ENCODE data around the gene CDRT4.
A peak's percentile ranks its signal among the peaks of the same experiment; 100 is the strongest.
"Not testable (repeated sequence)": the region's sequence is repeated elsewhere in the genome, so short reads cannot be mapped to it uniquely, and the experiment has no call there.

CDRT4 gene

GRCh38 chr17:15442311-15443180 lies 24.9 kb downstream of the CDRT4 start:
- Histone ChIP-seq H3K27ac (ENCODE audit: low read depth, low read length) (no peak overlapping the region), H3K27me3 (ENCODE audit: control insufficient read depth, insufficient read depth, low read length) (no peaks in the 10 kb centered on the region), H3K36me3 (ENCODE audit: control insufficient read depth, insufficient read depth, low read length) (peaks cover 4% of the 10 kb centered on the region), H3K4me1 (ENCODE audit: control insufficient read depth, insufficient read depth, low read length) (peaks cover 9% of the 10 kb centered on the region; the same call in 1 of the 2 replicates), H3K9me3 (ENCODE audit: control insufficient read depth, insufficient read depth, low read depth, low read length) (no peaks in the 10 kb centered on the region), H3K4me3 (ENCODE audit: low read depth, low read length) (no peak overlapping the region), H3K9ac (ENCODE audit: low read length) (no peak overlapping the region)

- Histone ChIP-seq H3K27ac (ENCODE audit: low read depth, low read length) (0 out of 2 replicates have a peak overlapping the region, but pooled peaks have one; percentile 6), H3K9ac (ENCODE audit: low read length) (no peak overlapping the region), H3K4me3 (ENCODE audit: low read depth, low read length) (no peak overlapping the region), H3K27me3 (ENCODE audit: control insufficient read depth, insufficient read depth, low read length) (no peaks in the 10 kb centered on the region), H3K36me3 (ENCODE audit: control insufficient read depth, insufficient read depth, low read length) (peaks cover 9% of the 10 kb centered on the region), H3K4me1 (ENCODE audit: control insufficient read depth, insufficient read depth, low read length) (peaks cover 9% of the 10 kb centered on the region; the same call in 1 of the 2 replicates), H3K9me3 (ENCODE audit: control insufficient read depth, insufficient read depth, low read depth, low read length) (no peaks in the 10 kb centered on the region)
Measured at GRCh38 chr17:15441315-15441714, 26.1 kb downstream of the CDRT4 start.

- Histone ChIP-seq H3K27me3 (ENCODE audit: control insufficient read depth, insufficient read depth, low read length) (no peaks in the 10 kb centered on the region), H3K9me3 (ENCODE audit: control insufficient read depth, insufficient read depth, low read depth, low read length) (no peaks in the 10 kb centered on the region), H3K4me3 (ENCODE audit: low read depth, low read length) (no peak overlapping the region), H3K27ac (ENCODE audit: low read depth, low read length) (no peak overlapping the region), H3K9ac (ENCODE audit: low read length) (no peak overlapping the region), H3K36me3 (ENCODE audit: control insufficient read depth, insufficient read depth, low read length) (peaks cover 9% of the 10 kb centered on the region), H3K4me1 (ENCODE audit: control insufficient read depth, insufficient read depth, low read length) (peaks cover 8% of the 10 kb centered on the region; the same call in 1 of the 2 replicates)
Measured at GRCh38 chr17:15440347-15440746, 27.1 kb downstream of the CDRT4 start.

GRCh38 chr17:15439205-15439985 lies 28.0 kb downstream of the CDRT4 start:
- not testable (repeated sequence) for H3K27me3 ChIP-seq (ENCODE audit: control insufficient read depth, insufficient read depth, low read length); H3K27ac ChIP-seq (ENCODE audit: low read depth, low read length); H3K9me3 ChIP-seq (ENCODE audit: control insufficient read depth, insufficient read depth, low read depth, low read length); H3K4me1 ChIP-seq (ENCODE audit: control insufficient read depth, insufficient read depth, low read length); H3K36me3 ChIP-seq (ENCODE audit: control insufficient read depth, insufficient read depth, low read length); H3K9ac ChIP-seq (ENCODE audit: low read length); H3K4me3 ChIP-seq (ENCODE audit: low read depth, low read length)

- Histone ChIP-seq H3K4me1 (ENCODE audit: control insufficient read depth, insufficient read depth, low read length) (no peaks in the 10 kb centered on the region), H3K27me3 (ENCODE audit: control insufficient read depth, insufficient read depth, low read length) (no peaks in the 10 kb centered on the region), H3K9me3 (ENCODE audit: control insufficient read depth, insufficient read depth, low read depth, low read length) (no peaks in the 10 kb centered on the region), H3K4me3 (ENCODE audit: low read depth, low read length) (no peak overlapping the region), H3K9ac (ENCODE audit: low read length) (no peak overlapping the region), H3K27ac (ENCODE audit: low read depth, low read length) (no peak overlapping the region), H3K36me3 (ENCODE audit: control insufficient read depth, insufficient read depth, low read length) (peaks cover 9% of the 10 kb centered on the region)
Measured at GRCh38 chr17:15438491-15439105, 28.8 kb downstream of the CDRT4 start.

GRCh38 chr17:15437303-15437635 lies 30.2 kb downstream of the CDRT4 start:
- no peaks in the 10 kb centered on the region; the same call in 1 of the 2 replicates for H3K4me1 ChIP-seq (ENCODE audit: control insufficient read depth, insufficient read depth, low read length)
- no peaks in the 10 kb centered on the region for H3K9me3 ChIP-seq (ENCODE audit: control insufficient read depth, insufficient read depth, low read depth, low read length)
- no peak overlapping the region for H3K4me3 ChIP-seq (ENCODE audit: low read depth, low read length)
- H3K36me3 ChIP-seq (ENCODE audit: control insufficient read depth, insufficient read depth, low read length), result peaks cover 9% of the 10 kb centered on the region
- H3K27me3 ChIP-seq (ENCODE audit: control insufficient read depth, insufficient read depth, low read length), result no peaks in the 10 kb centered on the region
- no peak overlapping the region for H3K9ac ChIP-seq (ENCODE audit: low read length)
- H3K27ac ChIP-seq (ENCODE audit: low read depth, low read length), result no peak overlapping the region

- no peak overlapping the region for H3K9ac ChIP-seq (ENCODE audit: low read length)
- peaks cover 9% of the 10 kb centered on the region for H3K36me3 ChIP-seq (ENCODE audit: control insufficient read depth, insufficient read depth, low read length)
- no peaks in the 10 kb centered on the region for H3K9me3 ChIP-seq (ENCODE audit: control insufficient read depth, insufficient read depth, low read depth, low read length)
- H3K27ac ChIP-seq (ENCODE audit: low read depth, low read length), result no peak overlapping the region
- H3K27me3 ChIP-seq (ENCODE audit: control insufficient read depth, insufficient read depth, low read length), result no peaks in the 10 kb centered on the region
- H3K4me3 ChIP-seq (ENCODE audit: low read depth, low read length), result no peak overlapping the region
- H3K4me1 ChIP-seq (ENCODE audit: control insufficient read depth, insufficient read depth, low read length), result no peaks in the 10 kb centered on the region; the same call in 1 of the 2 replicates
Measured at GRCh38 chr17:15436473-15437302, 30.7 kb downstream of the CDRT4 start.

- no peaks in the 10 kb centered on the region for H3K27me3 ChIP-seq (ENCODE audit: control insufficient read depth, insufficient read depth, low read length)
- no peaks in the 10 kb centered on the region for H3K9me3 ChIP-seq (ENCODE audit: control insufficient read depth, insufficient read depth, low read depth, low read length)
- H3K4me1 ChIP-seq (ENCODE audit: control insufficient read depth, insufficient read depth, low read length), result no peaks in the 10 kb centered on the region; the same call in 1 of the 2 replicates
- no peak overlapping the region for H3K9ac ChIP-seq (ENCODE audit: low read length)
- H3K4me3 ChIP-seq (ENCODE audit: low read depth, low read length), result no peak overlapping the region
- peaks cover 9% of the 10 kb centered on the region for H3K36me3 ChIP-seq (ENCODE audit: control insufficient read depth, insufficient read depth, low read length)
- H3K27ac ChIP-seq (ENCODE audit: low read depth, low read length), result no peak overlapping the region
Measured at GRCh38 chr17:15434956-15435355, 32.5 kb downstream of the CDRT4 start.

GRCh38 chr17:15432807-15433611 lies 34.4 kb downstream of the CDRT4 start:
- H3K4me1 ChIP-seq (ENCODE audit: control insufficient read depth, insufficient read depth, low read length), result no peaks in the 10 kb centered on the region; the same call in 1 of the 2 replicates
- no peak overlapping the region for H3K4me3 ChIP-seq (ENCODE audit: low read depth, low read length)
- peaks cover 9% of the 10 kb centered on the region for H3K36me3 ChIP-seq (ENCODE audit: control insufficient read depth, insufficient read depth, low read length)
- H3K9me3 ChIP-seq (ENCODE audit: control insufficient read depth, insufficient read depth, low read depth, low read length), result no peaks in the 10 kb centered on the region
- no peak overlapping the region for H3K9ac ChIP-seq (ENCODE audit: low read length)
- no peak overlapping the region for H3K27ac ChIP-seq (ENCODE audit: low read depth, low read length)
- no peaks in the 10 kb centered on the region for H3K27me3 ChIP-seq (ENCODE audit: control insufficient read depth, insufficient read depth, low read length)

GRCh38 chr17:15431766-15432165 lies 35.7 kb downstream of the CDRT4 start:
- H3K27me3 ChIP-seq (ENCODE audit: control insufficient read depth, insufficient read depth, low read length), result no peaks in the 10 kb centered on the region
- H3K36me3 ChIP-seq (ENCODE audit: control insufficient read depth, insufficient read depth, low read length), result no peaks in the 10 kb centered on the region
- no peak overlapping the region for H3K4me3 ChIP-seq (ENCODE audit: low read depth, low read length)
- no peaks in the 10 kb centered on the region; the same call in 1 of the 2 replicates for H3K4me1 ChIP-seq (ENCODE audit: control insufficient read depth, insufficient read depth, low read length)
- no peak overlapping the region for H3K27ac ChIP-seq (ENCODE audit: low read depth, low read length)
- H3K9me3 ChIP-seq (ENCODE audit: control insufficient read depth, insufficient read depth, low read depth, low read length), result no peaks in the 10 kb centered on the region
- H3K9ac ChIP-seq (ENCODE audit: low read length), result no peak overlapping the region
